ENCODE results near the gene ATP2B3. TPM values are rescaled to one million over a fixed set of nuclear protein-coding genes. Genes with fewer than 3 reads are reported as not detected.

ATP2B3 gene
- total and polyA plus RNA-seq, 11 donors, result 0.12 TPM; not detected in 10

GRCh38 chrX:153524234-153524633 lies 6.8 kb downstream of the ATP2B3 start:
- no peak overlapping the region for H3K4me3 ChIP-seq
- TF ChIP-seq POLR2A (IDR thresholded peaks at IDR 0.05) (no peak), CTCF (IDR thresholded peaks at IDR 0.05) (no peak)
- DNase-seq (no peak), ATAC-seq (no peak)
- intact Hi-C loops (cut with DNase I), result no loop called here
- no peaks in the 10 kb centered on the region for H3K4me1 ChIP-seq
- H3K27ac ChIP-seq, result no peak overlapping the region
- no peaks in the 10 kb centered on the region for H3K36me3 ChIP-seq
- peaks cover 0 to 64% (median 17%) of the 10 kb centered on the region in 9 donors for H3K27me3 ChIP-seq
- no peaks in the 10 kb centered on the region for H3K9me3 ChIP-seq
- 78 to 89% (median 84%) methylated on average over 3 of the region's 3 CpGs for WGBS, 4 donors

- peaks cover 0 to 51% (median 8%) of the 10 kb centered on the region in 9 donors for H3K27me3 ChIP-seq
- TF ChIP-seq CTCF (IDR thresholded peaks at IDR 0.05) (no peak), POLR2A (IDR thresholded peaks at IDR 0.05) (no peak)
- no peak overlapping the region for H3K4me3 ChIP-seq
- WGBS, 4 donors, result 60 to 85% (median 82%) methylated on average over 1 to 6 of the region's 6 CpGs
- intact Hi-C loops (cut with DNase I), result no loop called here
- no peak overlapping the region for H3K27ac ChIP-seq
- no peaks in the 10 kb centered on the region for H3K4me1 ChIP-seq
- DNase-seq, result no peak
- ATAC-seq, result no peak
- no peaks in the 10 kb centered on the region for H3K36me3 ChIP-seq
- H3K9me3 ChIP-seq, result no peaks in the 10 kb centered on the region
Measured at GRCh38 chrX:153525451-153525850, 8.0 kb downstream of the ATP2B3 start.

GRCh38 chrX:153526042-153526441 lies 8.6 kb downstream of the ATP2B3 start:
- intact Hi-C loops (cut with DNase I), result no loop called here
- H3K9me3 ChIP-seq, result no peaks in the 10 kb centered on the region
- H3K4me3 ChIP-seq, result no peak overlapping the region
- TF ChIP-seq CTCF (IDR thresholded peaks at IDR 0.05) (no peak), POLR2A (IDR thresholded peaks at IDR 0.05) (no peak)
- peaks cover 0 to 47% (median 8%) of the 10 kb centered on the region in 9 donors for H3K27me3 ChIP-seq
- ATAC-seq (no peak), DNase-seq (no peak)
- 61 to 67% (median 64%) methylated on average over 7 of the region's 7 CpGs for WGBS, 4 donors
- no peak overlapping the region for H3K27ac ChIP-seq
- no peaks in the 10 kb centered on the region for H3K36me3 ChIP-seq
- H3K4me1 ChIP-seq, result no peaks in the 10 kb centered on the region

- 63 to 84% (median 73%) methylated on average over 10 of the region's 10 CpGs for WGBS, 4 donors
Measured at GRCh38 chrX:153526801-153527200, 9.4 kb downstream of the ATP2B3 start.

More at GRCh38 chrX:153526801-153527200, 9.4 kb downstream of the ATP2B3 start:
- H3K27ac ChIP-seq, result no peak overlapping the region
- H3K4me3 ChIP-seq, result no peak overlapping the region
- no peak for TF ChIP-seq POLR2A (IDR thresholded peaks at IDR 0.05)
- no peak for TF ChIP-seq CTCF (IDR thresholded peaks at IDR 0.05)
- ATAC-seq (no peak), DNase-seq (no peak)
- H3K36me3 ChIP-seq, result no peaks in the 10 kb centered on the region
- H3K4me1 ChIP-seq, result no peaks in the 10 kb centered on the region
- intact Hi-C loops (cut with DNase I), result no loop called here
- H3K27me3 ChIP-seq, result peaks cover 0 to 40% (median 5%) of the 10 kb centered on the region in 9 donors
- H3K9me3 ChIP-seq, result no peaks in the 10 kb centered on the region

Data from heart left ventricle (tissue), 16 donors.